Fibroblast of skin of left quadriceps (primary cell): ENCODE data around the gene ADIPOR2.

ENCODE experiments used
- DNase-seq, 2 experiments: peaks; one replicate each; pipeline ENCODE4 v3.0.0-alpha.2; 2013; ENCODE audit warnings: low read depth in 2 of 2

ADIPOR2 gene

DNA sequence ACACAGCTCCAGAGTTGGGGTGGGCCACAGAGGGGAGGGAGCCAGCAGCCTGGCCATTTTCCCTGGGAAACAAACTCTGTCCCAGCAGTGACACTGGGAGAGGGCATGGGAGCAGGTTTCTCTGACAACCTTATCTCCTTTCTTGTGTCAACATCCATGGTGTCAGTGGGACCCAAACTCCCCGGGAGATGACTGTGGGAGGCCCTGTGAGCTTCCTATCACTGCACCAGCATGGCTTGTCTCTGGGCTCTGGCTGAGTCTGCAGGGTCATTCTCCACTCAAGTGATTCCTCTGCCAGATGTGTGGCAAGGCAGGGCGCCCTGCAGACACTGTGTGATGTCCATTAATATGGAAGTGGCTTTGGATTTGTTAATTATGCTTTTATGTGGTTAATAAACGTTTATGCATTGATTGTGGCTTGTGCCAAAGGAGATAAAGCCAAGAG lies 139.6 kb downstream of the ADIPOR2 start:
- no peak for DNase-seq

DNA sequence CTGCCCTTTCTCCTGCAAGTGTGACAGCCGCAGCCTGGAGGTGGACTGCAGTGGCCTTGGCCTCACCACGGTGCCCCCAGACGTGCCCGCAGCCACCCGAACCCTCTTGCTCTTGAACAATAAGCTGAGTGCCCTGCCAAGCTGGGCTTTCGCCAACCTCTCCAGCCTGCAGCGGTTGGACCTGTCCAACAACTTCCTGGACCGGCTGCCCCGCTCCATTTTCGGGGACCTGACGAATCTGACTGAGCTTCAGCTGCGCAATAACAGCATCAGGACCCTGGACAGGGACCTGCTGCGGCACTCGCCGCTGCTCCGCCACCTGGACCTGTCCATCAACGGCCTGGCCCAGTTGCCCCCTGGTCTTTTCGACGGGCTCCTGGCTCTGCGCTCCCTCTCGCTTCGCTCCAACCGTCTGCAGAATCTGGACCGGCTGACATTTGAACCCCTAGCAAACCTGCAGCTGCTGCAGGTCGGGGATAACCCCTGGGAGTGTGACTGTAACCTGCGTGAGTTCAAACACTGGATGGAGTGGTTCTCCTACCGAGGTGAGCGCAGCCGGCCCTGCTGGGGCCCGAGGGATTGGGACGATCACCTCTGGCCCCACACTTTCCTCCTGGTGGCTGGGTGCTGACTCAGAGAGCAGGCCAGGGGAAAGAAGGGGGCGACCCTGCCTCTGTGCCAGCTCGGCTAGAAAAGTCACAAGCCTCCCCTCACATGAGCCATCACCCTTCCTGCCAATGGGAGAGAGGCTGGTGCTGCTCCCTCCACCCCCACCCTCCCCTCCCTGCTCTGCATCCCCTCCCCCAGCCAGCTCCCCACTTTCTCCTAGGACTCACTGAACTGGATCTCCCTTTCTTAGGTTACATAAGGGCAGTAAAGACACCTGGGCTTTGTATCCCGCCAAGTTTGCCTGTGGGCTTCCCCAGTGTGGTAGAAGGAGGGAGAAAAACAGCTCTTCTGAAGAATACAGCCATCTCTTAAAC lies 140.4 kb downstream of the ADIPOR2 start:
- peak; percentile 9 to 18 for DNase-seq

DNA sequence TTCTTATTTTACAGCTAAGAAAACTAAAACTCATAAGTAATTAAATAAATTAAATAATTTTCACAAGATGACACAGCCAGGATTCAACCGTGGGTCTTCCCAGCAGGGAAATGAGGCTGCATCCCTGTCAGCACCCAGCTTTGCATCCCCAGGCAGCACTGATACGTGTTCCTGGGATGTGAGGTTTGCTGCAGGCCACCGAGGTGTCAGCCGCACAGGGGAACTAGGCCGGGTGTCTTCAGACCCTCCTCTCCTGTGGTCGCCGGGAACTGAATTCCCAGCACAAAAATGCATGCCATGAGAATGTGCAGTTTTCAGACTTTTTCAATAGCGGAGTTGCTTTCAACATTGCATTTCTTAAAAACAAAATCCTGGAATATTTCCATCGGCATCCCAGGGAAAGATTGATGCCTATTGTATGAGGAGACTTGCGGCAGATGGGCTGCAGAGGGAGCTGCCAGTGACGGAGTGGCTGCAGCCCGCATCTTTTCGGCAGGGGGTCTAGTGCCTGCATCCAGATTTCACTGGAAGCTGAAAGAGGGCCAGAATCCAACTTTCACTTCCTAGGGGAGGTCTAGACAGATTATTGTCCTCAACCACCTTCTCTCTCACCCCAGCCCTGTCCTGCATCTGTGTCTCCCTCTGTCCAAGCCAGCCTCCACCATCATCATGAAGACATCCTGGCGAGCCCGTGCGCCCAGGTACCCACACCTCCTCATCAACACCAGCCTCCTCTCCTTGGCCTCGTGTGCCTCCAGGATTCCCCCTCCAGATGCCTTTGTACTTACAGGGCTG lies 142.1 kb downstream of the ADIPOR2 start:
- DNase-seq: no peak

DNA sequence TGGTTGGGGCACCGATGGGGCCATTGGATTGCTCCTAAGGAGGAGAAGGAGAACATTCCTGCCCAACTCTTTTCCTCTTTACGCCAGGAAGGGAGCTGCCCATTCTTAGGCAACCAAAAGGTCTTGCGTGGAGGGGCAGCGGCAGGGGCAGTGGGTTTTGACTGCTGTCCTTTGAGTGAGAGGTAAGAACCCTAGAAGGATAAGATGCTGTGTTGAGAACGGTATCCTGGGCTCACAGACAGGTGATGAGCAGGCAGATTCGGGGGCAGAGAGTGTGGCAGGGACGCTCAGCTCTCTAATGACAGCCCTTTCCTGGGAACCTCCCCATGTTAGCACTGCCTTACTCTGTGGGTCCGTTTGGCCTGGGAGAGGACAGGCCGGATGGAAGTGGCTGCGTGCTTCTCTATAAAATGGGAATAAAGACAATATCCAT lies 142.7 kb downstream of the ADIPOR2 start:
- no peak for DNase-seq

DNA sequence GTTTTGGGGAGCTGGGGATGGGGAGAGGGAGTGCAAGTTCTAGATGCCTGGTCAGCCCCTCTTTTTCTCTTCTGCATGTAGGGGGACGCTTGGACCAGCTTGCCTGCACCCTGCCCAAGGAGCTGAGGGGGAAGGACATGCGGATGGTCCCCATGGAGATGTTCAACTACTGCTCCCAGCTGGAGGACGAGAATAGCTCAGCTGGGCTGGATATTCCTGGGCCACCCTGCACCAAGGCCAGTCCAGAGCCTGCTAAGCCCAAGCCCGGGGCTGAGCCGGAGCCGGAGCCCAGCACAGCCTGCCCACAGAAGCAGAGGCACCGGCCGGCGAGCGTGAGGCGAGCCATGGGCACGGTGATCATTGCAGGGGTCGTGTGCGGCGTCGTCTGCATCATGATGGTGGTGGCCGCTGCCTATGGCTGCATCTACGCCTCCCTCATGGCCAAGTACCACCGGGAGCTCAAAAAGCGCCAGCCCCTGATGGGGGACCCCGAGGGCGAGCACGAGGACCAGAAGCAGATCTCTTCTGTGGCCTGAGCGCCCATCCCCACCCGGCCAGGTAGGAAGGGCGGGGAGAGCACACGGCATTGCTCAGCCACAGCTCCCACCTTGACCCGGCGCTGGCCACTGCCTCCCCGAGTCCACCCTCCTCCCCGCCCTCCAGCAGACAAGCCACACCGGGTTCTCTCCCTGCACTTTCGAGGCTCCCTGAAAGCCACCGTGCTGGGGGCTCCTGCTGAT lies 143.5 kb downstream of the ADIPOR2 start:
- DNase-seq: no peak

DNA sequence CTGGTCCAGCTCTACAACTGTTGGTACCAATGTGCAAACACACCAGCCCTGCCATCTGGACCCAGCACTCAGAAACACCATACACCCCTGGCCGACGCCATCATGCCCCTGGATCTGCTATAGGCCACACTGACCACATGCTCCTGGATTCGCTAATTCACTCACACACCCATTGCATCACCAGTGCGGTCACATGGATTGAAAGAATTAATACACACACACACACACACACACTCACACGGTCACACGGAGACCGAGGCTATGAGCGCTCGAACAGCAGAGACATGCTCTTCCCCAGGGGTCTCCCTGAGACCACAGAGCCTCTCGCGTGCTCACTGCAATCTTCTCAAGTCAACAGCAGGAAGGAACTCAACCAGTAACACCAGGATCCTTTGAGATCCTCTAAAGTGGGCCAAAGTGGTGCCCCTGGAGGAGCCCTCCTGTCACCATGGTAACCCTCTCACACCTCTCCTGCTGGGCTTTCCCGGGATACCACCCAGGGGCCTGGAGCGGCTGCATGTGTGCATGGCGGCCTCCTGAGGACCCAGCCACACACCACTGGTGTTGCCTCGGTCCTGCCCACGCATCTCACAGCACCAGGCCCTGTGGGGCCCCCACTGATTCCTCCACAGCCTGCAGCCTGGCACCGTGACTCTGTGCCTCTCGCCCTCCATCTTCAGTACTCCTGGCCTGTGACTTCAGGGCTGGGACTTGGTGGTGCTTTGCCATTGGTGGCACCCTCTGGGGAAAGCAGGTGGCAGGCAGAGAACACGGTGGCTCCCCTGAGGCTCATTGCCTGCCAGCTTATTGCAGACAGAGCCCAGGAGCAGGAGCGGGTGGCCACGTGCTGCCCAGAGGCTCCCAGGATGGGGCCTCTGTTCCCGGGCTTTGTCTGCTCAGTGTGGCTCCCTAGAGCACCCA lies 144.6 kb downstream of the ADIPOR2 start:
- DNase-seq: no peak

DNA sequence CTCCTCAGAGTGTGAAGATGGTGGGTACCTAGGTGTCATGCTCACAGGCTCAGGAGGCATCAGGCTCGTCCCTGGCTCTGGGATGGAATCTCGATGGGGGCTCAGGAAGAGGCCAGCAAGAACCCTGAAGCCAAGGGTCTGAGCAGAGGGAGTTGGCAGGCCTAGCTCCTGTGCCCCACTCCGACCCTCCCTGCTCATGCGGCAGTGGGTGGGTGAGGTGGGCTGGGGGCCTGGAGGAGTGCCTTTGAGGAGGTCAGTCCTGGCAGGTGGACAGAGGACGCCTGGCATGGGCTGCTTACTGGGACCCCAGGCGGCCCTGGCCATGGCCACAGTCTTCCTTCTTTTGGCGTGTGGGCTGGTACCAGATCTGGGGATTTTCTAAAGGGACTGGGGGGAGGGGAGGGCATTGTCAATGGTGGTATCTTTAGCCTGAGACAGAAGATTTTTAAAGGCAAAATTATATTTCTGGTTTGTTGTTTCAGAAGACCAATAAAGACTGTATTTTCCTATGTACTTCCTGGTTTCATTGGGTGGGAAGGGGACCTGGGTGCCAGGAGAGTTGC lies 145.5 kb downstream of the ADIPOR2 start:
- DNase-seq: no peak

DNA sequence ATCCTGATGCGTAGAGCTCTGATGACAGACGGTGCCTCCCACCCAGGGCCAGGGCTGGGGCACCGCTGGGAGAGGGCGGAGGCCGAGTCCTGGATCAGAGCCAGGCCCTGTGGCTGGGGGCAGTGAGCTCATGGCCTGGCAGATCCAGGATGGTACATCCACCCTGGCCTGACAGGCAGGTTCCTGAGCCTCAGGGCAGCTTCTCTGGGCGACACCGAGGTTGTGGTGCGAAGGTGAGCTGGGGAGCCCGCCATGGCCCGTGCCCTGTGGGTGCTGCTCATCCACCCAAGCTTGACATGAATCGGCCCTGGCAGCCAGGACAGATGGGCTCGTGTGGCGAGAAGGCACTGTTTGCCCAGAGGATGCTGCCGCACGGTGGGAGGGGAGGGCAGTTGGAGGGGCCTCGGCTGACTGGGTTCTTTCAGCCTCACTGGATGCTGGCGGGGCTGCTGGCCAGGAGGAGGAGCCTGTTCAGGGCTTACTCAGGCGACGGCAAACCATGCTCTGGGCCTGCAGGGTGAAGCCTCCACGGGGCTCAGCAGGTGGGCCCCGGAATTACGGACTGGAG lies 146.1 kb downstream of the ADIPOR2 start:
- DNase-seq: no peak

DNA sequence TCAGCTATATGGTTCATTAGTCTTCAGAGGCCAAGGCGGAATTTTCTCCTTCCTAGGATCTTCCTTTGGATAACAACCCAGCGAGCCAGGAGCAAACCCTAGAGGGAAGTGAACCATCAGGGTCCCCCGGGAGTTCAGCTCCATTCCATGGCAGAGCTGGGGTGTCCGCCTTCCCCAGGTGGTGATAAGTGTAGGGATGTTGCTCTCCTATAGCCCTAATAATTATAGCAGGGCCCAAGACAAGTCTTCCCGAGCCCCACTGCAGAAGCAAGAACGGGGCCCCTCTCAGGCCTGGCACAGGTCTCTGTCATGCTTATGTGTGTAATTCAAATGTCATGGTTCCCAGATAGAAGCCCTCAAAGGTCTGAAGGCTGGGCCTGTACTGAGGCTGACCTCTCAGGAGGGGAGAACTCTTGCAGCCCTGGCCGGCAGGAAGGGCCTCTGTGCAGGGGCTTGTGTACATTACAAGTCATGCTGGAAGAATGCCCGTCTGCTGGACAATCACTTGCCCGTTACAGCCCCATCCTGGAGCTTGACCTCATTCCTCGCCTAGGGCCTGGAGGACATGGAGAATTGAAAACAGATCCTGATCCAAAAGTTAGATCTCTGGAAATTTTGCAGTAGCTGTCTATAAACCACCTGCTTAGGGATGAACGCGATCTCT lies 146.8 kb downstream of the ADIPOR2 start:
- DNase-seq: no peak
